Large intestine (tissue), 3 donors: ENCODE data around the gene DNAJA2. TPM values are rescaled to one million over a fixed set of nuclear protein-coding genes. Genes with fewer than 3 reads are reported as not detected.

Experiments
- DNase-seq, 2 donors: peaks; one replicate each; pipeline versions ENCODE4 v3.0.0 to v3.0.0-alpha.2; 2013
- H3K27ac ChIP-seq: one replicate; pipeline ENCODE4 v1.5.1; 2013; ENCODE audit warnings: low read length
- H3K27me3 ChIP-seq: 2 replicates; pipeline ENCODE4 v1.6.1; 2013; ENCODE audit warnings: low read length; ENCODE audit not compliant: control insufficient read depth, insufficient read depth
- H3K36me3 ChIP-seq: 2 replicates; pipeline ENCODE4 v1.6.1; 2013; ENCODE audit warnings: low read length; ENCODE audit not compliant: control insufficient read depth, insufficient read depth
- H3K4me1 ChIP-seq: one replicate; pipeline ENCODE4 v1.6.1; 2013; ENCODE audit warnings: low read length; ENCODE audit not compliant: control insufficient read depth, insufficient read depth
- H3K4me3 ChIP-seq: one replicate; pipeline ENCODE4 v1.5.1; 2013; ENCODE audit warnings: low read length
- H3K9me3 ChIP-seq: one replicate; pipeline ENCODE4 v1.6.1; 2013; ENCODE audit warnings: mild to moderate bottlenecking, low read depth, low read length, moderate library complexity; ENCODE audit not compliant: control insufficient read depth
- WGBS: methylation state at CpG from one replicate; pipeline ENCODE4 v1.1.5; 2013; ENCODE audit warnings: low lambda C conversion rate; ENCODE audit not compliant: insufficient coverage; 5-methylcytosine and 5-hydroxymethylcytosine counted together
- polyA plus RNA-seq: library from polyadenylated mRNA; unstranded; fragments of 120-200 nt; gene quantifications from one replicate; pipeline ENCODE4 v1.2.1, GENCODE V29; 2013

Gene DNAJA2
- polyA plus RNA-seq, 1 donor: 47.5 TPM

- no peak overlapping the region for H3K27ac ChIP-seq
- no peak for DNase-seq
- H3K4me1 ChIP-seq: no peaks in the 10 kb centered on the region
- H3K36me3 ChIP-seq: peaks cover 7% of the 10 kb centered on the region
- no peaks in the 10 kb centered on the region for H3K27me3 ChIP-seq
- H3K4me3 ChIP-seq: no peak overlapping the region
- no peaks in the 10 kb centered on the region for H3K9me3 ChIP-seq
- no CpG with 5 or more reads among the region's 11 CpGs for WGBS
These were observed 55.1 kb downstream of the DNAJA2 start for GRCh38 chr16:46918400-46918799.

DNA sequence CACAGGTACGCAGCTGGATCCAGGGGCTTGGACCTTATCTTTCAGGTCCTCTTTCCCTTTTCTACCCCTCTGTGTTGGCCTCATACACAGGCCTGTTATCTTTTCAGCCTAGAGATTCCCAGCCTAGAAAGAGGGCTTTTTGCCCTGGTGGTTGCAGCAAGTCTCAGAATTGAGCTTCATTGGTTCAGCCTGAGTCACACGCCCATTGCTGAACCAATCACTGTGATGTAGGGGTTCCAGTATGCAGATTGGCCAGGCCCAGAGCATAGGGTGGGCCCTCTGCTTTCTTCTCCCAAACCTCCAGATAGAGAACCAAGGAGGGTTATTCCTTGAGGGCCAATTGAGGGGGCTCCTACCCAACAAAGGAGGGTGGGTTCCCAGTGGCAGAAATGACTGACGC lies 56.5 kb downstream of the DNAJA2 start:
- Histone ChIP-seq H3K9me3 (no peaks in the 10 kb centered on the region), H3K27me3 (no peaks in the 10 kb centered on the region), H3K4me1 (no peaks in the 10 kb centered on the region), H3K36me3 (peaks cover 10% of the 10 kb centered on the region), H3K27ac (no peak overlapping the region), H3K4me3 (no peak overlapping the region)
- WGBS: no CpG with 5 or more reads among the region's 3 CpGs
- no peak for DNase-seq

DNA sequence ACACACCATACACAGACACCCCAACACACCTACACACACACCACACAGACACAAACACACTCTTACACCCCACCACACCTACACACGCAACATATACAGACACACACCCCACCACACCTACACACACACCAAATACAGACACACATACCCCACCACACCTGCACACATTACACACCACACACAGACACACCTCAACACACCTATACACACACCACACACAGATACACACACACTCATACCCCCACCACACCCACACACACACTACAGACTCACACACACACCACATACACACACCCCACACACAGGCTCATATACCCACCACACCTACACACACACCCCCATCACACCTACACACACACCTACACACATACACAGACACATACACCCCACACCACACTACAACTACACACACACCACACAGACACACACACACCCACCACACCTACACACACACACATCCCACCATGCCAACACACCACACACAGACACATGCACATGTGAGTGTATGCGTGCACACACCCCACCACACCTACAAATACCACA lies 57.9 kb downstream of the DNAJA2 start:
- Histone ChIP-seq H3K4me1 (no peaks in the 10 kb centered on the region), H3K36me3 (peaks cover 11% of the 10 kb centered on the region), H3K9me3 (no peaks in the 10 kb centered on the region), H3K27me3 (no peaks in the 10 kb centered on the region), H3K4me3 (no peak overlapping the region), H3K27ac (no peak overlapping the region)
- no CpG with 5 or more reads among the region's 2 CpGs for WGBS
- no peak for DNase-seq

DNA sequence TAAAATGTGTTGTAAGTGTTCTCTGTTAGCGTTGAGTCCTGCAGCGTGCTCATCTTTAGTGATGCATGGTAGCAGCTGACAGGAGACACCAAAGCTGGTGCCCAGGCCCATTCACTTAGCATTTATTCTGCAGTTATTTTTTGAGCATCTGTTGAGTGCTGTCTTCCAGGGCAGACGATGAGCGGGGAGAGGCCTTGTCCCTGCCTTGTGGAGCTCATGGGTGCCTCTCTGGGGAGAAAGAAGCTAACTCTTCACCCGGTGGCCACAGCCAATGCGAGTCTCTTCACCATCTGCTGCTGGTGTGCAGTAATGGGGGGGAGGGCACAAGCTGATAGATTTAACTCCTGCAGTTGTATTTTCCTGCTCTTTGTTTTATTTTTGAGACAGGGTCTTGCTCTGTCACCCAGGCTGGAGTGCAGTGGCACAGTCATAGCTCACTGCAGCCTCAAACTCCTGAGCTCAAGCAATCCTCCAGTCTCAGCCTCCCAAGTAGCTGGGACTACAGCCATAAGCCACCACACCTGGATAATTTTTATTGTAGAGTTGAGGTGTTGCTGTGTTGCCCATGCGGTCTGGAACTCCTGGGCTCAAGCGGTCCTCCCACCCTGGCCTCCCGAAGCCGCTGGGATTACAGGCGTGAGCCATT lies 58.8 kb downstream of the DNAJA2 start:
- H3K9me3 ChIP-seq: no peaks in the 10 kb centered on the region
- no peak overlapping the region for H3K27ac ChIP-seq
- H3K27me3 ChIP-seq: no peaks in the 10 kb centered on the region
- H3K36me3 ChIP-seq: peaks cover 11% of the 10 kb centered on the region
- WGBS: 100% methylated on average over 2 of the region's 11 CpGs
- H3K4me3 ChIP-seq: no peak overlapping the region
- DNase-seq: no peak
- no peaks in the 10 kb centered on the region for H3K4me1 ChIP-seq

GRCh38 chr16:46911650-46912049 lies 61.8 kb downstream of the DNAJA2 start:
- Histone ChIP-seq H3K9me3 (no peaks in the 10 kb centered on the region), H3K4me3 (no peak overlapping the region), H3K27me3 (no peaks in the 10 kb centered on the region), H3K4me1 (no peaks in the 10 kb centered on the region), H3K27ac (no peak overlapping the region), H3K36me3 (peaks cover 14% of the 10 kb centered on the region)
- no peak for DNase-seq
- 80% methylated on average over 1 of the region's 4 CpGs for WGBS

DNA sequence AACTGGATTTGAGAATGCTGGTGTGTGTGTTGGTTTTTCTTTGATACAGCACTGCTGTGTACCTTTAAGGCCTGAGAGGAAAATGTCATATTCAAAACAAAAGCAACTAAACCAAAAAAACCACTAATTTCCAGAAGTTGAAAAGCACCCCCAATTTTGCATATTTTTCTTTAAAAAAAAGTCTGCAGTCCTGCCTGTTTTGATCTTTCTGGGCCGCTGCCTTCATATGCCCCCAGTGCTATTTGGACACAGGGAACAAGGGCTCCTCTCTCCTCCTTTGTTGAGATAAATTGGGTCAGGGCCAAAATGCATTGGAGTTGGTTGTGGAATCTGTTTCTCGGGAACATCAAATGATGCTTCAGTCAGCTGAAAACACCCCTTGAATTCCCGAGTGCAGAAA lies 62.4 kb downstream of the DNAJA2 start:
- Histone ChIP-seq H3K4me3 (no peak overlapping the region), H3K27me3 (no peaks in the 10 kb centered on the region), H3K9me3 (no peaks in the 10 kb centered on the region), H3K27ac (no peak overlapping the region), H3K36me3 (peaks cover 14% of the 10 kb centered on the region), H3K4me1 (no peaks in the 10 kb centered on the region)
- WGBS: no CpG with 5 or more reads among the region's 3 CpGs
- DNase-seq: no peak

- no peak overlapping the region for H3K27ac ChIP-seq
- no CpG with 5 or more reads among the region's 6 CpGs for WGBS
- peaks cover 11% of the 10 kb centered on the region for H3K36me3 ChIP-seq
These were observed 64.7 kb downstream of the DNAJA2 start for GRCh38 chr16:46908540-46909372.

DNA sequence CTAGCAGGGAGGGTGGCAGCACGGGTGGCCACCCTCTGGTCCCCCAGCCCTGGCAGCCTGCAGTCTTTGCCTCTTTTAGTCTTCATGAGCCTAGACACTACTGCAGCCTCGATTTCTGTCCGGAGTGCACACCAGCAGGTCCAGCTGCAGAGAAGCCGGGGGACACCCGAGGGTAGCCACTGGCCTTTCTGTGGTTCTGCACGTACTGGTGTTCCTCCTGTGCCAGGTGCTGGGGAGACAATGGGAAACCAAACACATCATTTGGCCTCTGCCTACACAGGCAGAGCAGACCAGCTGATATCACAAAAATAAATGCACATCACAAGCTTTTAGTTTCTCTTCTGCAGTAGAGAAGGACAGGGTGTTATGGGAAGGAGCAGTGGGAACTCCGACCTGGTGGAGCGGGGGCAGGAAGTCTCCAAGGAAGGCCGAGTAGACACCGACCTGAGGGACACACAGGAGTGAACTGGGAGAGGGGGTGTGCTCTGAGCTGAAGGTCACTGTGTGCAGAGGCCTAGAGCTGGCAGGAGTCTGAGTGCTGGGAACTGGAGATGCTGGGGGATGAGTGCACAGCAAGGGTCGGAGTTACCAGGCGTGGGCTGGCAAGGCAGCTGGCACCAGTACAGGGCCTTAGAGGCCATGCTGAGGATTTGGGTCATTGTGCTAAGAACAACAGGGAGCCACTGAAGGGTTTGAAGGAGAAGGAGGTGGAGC lies 66.3 kb downstream of the DNAJA2 start:
- Histone ChIP-seq H3K27ac (no peak overlapping the region), H3K27me3 (no peaks in the 10 kb centered on the region), H3K4me3 (no peak overlapping the region), H3K9me3 (no peaks in the 10 kb centered on the region), H3K4me1 (no peaks in the 10 kb centered on the region), H3K36me3 (peaks cover 7% of the 10 kb centered on the region)
- no CpG with 5 or more reads among the region's 12 CpGs for WGBS
- no peak for DNase-seq

More at GRCh38 chr16:46908540-46909372, 64.7 kb downstream of the DNAJA2 start:
- peak; percentile 27 to 42 for DNase-seq
- Histone ChIP-seq H3K4me3 (no peak overlapping the region), H3K27me3 (no peaks in the 10 kb centered on the region), H3K9me3 (no peaks in the 10 kb centered on the region), H3K4me1 (no peaks in the 10 kb centered on the region)

DNA sequence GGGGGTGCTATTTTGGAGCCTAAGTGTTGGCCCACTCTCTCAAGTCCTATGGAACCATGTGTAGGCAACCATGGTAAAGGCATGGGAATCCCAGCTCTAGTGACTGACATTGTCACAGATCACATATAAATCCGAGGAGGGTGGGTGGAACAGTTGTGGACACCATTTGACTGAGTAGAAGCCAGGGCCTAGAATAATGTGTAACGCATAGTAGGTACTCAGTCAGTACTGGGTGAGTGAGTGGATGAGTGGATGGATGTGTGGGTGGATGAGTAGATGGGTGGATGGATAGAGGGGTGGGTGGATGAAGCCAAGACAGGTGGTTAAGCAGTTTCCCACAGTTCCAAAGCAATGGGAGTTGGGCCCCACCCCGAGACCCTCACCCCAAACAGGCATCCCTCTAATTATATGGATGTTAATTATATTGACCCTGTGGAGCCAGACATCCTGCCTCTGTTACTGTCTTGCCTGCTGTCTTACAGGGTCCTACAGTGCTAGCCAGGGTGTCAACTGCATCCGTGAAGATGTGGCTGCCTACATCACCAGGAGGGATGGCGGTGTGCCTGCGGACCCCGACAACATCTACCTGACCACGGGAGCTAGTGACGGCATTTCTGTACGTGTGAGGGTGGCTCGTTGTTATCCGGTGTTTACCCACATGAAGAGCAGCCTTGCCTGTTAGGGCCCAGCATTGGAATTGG lies 67.0 kb downstream of the DNAJA2 start:
- peaks cover 6% of the 10 kb centered on the region for H3K36me3 ChIP-seq
- H3K4me3 ChIP-seq: no peak overlapping the region
- DNase-seq: no peak
- H3K9me3 ChIP-seq: no peaks in the 10 kb centered on the region
- no peaks in the 10 kb centered on the region for H3K27me3 ChIP-seq
- H3K4me1 ChIP-seq: no peaks in the 10 kb centered on the region
- 89% methylated on average over 1 of the region's 12 CpGs for WGBS
- no peak overlapping the region for H3K27ac ChIP-seq
